B cell (primary cell): ENCODE measurements around the gene NCK2.

Source experiments
- CTCF ChIP-seq: fragments of 200-600 bp; IDR thresholded peaks from one replicate; pipeline ENCODE4 v1.8.0; 2022; ENCODE audit warnings: antibody characterized with exemption, mild to moderate bottlenecking
- EZH2 ChIP-seq: IDR thresholded peaks from 2 replicates; pipeline ENCODE4 v1.6.1; 2012; ENCODE audit warnings: borderline replicate concordance, low read depth, mild to moderate bottlenecking, moderate library complexity, low read length; ENCODE audit not compliant: insufficient read depth, poor library complexity, severe bottlenecking

- TF ChIP-seq CTCF (no peak), EZH2 (no peak)
These were observed 5.3 kb upstream of the NCK2 start for GRCh38 chr2:105739426-105739825.
